WTC11 (cell line): ENCODE data around the gene SLC15A1.

ENCODE experiments used
- CREB1 ChIP-seq: sonication (generic); formaldehyde crosslinking; IDR thresholded peaks from 2 replicates; pipeline ENCODE4 v1.8.0; 2023; ENCODE audit warnings: mild to moderate bottlenecking, missing genetic modification reagents
- CTCF ChIP-seq: fragments of 200-600 bp; IDR thresholded peaks from 2 replicates; pipeline ENCODE4 v1.8.0; 2022; ENCODE audit warnings: antibody characterized with exemption
- ETV6 ChIP-seq: sonication (generic); formaldehyde crosslinking; IDR thresholded peaks from 2 replicates; pipeline ENCODE4 v1.8.1; 2022; ENCODE audit warnings: mild to moderate bottlenecking, missing genetic modification reagents
- FOXK1 ChIP-seq: sonication (generic); formaldehyde crosslinking; IDR thresholded peaks from 2 replicates; pipeline ENCODE4 v1.8.0; 2022; ENCODE audit warnings: mild to moderate bottlenecking, moderate library complexity, missing genetic modification reagents
- IRF1 ChIP-seq: sonication (generic); formaldehyde crosslinking; IDR thresholded peaks from 2 replicates; pipeline ENCODE4 v1.8.0; 2023; ENCODE audit warnings: missing genetic modification reagents
- JUN ChIP-seq: sonication (generic); formaldehyde crosslinking; IDR thresholded peaks from 2 replicates; pipeline ENCODE4 v1.8.0; 2023; ENCODE audit warnings: mild to moderate bottlenecking, missing genetic modification reagents
- NFYB ChIP-seq: sonication (generic); formaldehyde crosslinking; conservative IDR thresholded peaks from 2 replicates; pipeline ENCODE4 v1.8.0; 2022; ENCODE audit warnings: low read depth, missing genetic modification reagents
- NR1H2 ChIP-seq: sonication (generic); formaldehyde crosslinking; IDR thresholded peaks from 2 replicates; pipeline ENCODE4 v1.9.0; 2021; ENCODE audit warnings: mild to moderate bottlenecking, moderate library complexity, missing genetic modification reagents
- USF2 ChIP-seq: sonication (generic); formaldehyde crosslinking; IDR thresholded peaks from 2 replicates; pipeline ENCODE4 v1.8.1; 2023; ENCODE audit warnings: mild to moderate bottlenecking, missing genetic modification reagents, moderate library complexity
- TF ChIP-seq, protein P1 (sequence below): sonication (generic); formaldehyde crosslinking; IDR thresholded peaks from 2 replicates; pipeline ENCODE4 v1.8.1; 2023; ENCODE audit warnings: mild to moderate bottlenecking, missing genetic modification reagents
- TF ChIP-seq, protein P2 (sequence below): sonication (generic); formaldehyde crosslinking; IDR thresholded peaks from 2 replicates; pipeline ENCODE4 v1.8.1; 2022; ENCODE audit warnings: low read depth, missing genetic modification reagents, borderline replicate concordance

DNA sequence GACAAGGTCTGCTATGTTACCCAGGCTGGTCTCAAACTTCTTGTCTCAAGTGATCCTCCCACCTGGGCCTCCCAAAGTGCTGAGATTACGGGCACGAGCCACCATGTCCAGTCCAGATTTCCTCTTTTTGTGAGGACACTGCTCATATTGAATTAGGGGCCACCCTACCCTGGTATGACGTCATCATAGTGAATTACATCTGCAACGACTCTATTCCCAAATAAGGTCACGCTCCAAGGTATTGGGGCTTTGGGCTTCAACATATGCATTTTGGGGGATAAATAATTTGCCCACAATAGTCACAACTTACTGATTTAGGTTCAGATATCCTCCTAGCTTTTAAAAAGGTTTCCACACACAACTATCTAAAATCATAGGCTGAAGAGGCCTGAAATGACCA lies 9.5 kb downstream of the SLC15A1 start:
- no peak for TF ChIP-seq CTCF
- TF ChIP-seq, protein P1, sequence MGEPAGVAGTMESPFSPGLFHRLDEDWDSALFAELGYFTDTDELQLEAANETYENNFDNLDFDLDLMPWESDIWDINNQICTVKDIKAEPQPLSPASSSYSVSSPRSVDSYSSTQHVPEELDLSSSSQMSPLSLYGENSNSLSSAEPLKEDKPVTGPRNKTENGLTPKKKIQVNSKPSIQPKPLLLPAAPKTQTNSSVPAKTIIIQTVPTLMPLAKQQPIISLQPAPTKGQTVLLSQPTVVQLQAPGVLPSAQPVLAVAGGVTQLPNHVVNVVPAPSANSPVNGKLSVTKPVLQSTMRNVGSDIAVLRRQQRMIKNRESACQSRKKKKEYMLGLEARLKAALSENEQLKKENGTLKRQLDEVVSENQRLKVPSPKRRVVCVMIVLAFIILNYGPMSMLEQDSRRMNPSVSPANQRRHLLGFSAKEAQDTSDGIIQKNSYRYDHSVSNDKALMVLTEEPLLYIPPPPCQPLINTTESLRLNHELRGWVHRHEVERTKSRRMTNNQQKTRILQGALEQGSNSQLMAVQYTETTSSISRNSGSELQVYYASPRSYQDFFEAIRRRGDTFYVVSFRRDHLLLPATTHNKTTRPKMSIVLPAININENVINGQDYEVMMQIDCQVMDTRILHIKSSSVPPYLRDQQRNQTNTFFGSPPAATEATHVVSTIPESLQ (CRISPR knock-in tag) = no peak
- TF ChIP-seq, protein P2, sequence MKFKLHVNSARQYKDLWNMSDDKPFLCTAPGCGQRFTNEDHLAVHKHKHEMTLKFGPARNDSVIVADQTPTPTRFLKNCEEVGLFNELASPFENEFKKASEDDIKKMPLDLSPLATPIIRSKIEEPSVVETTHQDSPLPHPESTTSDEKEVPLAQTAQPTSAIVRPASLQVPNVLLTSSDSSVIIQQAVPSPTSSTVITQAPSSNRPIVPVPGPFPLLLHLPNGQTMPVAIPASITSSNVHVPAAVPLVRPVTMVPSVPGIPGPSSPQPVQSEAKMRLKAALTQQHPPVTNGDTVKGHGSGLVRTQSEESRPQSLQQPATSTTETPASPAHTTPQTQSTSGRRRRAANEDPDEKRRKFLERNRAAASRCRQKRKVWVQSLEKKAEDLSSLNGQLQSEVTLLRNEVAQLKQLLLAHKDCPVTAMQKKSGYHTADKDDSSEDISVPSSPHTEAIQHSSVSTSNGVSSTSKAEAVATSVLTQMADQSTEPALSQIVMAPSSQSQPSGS (CRISPR knock-in tag) = no peak
- TF ChIP-seq NFYB (CRISPR knock-in tag) = no peak
- TF ChIP-seq FOXK1 (CRISPR knock-in tag) = no peak
- no peak for TF ChIP-seq JUN
- TF ChIP-seq NR1H2 (CRISPR knock-in tag) = no peak
- TF ChIP-seq USF2 = no peak
- no peak for TF ChIP-seq IRF1 (CRISPR knock-in tag)
- TF ChIP-seq ETV6 (CRISPR knock-in tag) = no peak
- TF ChIP-seq CREB1 (CRISPR knock-in tag) = no peak
